ENCODE results near the gene KCNH4. TPM values are rescaled to one million over a fixed set of nuclear protein-coding genes. Genes with fewer than 3 reads are reported as not detected.

Gene KCNH4
- total and polyA plus RNA-seq, 2 experiments from 2014 or later: not detected

- no peak overlapping the region for H3K4me3 ChIP-seq
- H3K36me3 ChIP-seq: no peaks in the 10 kb centered on the region
- TF ChIP-seq CTCF (IDR thresholded peaks at IDR 0.05; ENCODE audit: low read depth, low read length): no peak
- peaks cover 9% of the 10 kb centered on the region for H3K4me1 ChIP-seq (ENCODE audit: low read depth)
- no peak for DNase-seq (ENCODE audit: low read depth in 1 of 2, low spot score in 1 of 2)
- H3K27ac ChIP-seq: no peak overlapping the region
- no peaks in the 10 kb centered on the region for H3K9me3 ChIP-seq (ENCODE audit: low read depth)
- H3K27me3 ChIP-seq: peaks cover 56% of the 10 kb centered on the region
These were observed 2.1 kb downstream of the KCNH4 start for GRCh38 chr17:42178817-42179216.

- no peak for DNase-seq (ENCODE audit: low read depth in 1 of 2, low spot score in 1 of 2)
- TF ChIP-seq CTCF (IDR thresholded peaks at IDR 0.05; ENCODE audit: low read depth, low read length): no peak
- Histone ChIP-seq H3K27ac (no peak overlapping the region), H3K4me1 (ENCODE audit: low read depth) (peaks cover 5% of the 10 kb centered on the region), H3K36me3 (no peaks in the 10 kb centered on the region), H3K9me3 (ENCODE audit: low read depth) (no peaks in the 10 kb centered on the region), H3K4me3 (no peak overlapping the region), H3K27me3 (peaks cover 44% of the 10 kb centered on the region)
These were observed 3.3 kb downstream of the KCNH4 start for GRCh38 chr17:42177684-42178083.

- H3K4me3 ChIP-seq: no peak overlapping the region
- no peak overlapping the region for H3K27ac ChIP-seq
- H3K4me1 ChIP-seq (ENCODE audit: low read depth): no peaks in the 10 kb centered on the region
- H3K27me3 ChIP-seq: peaks cover 12% of the 10 kb centered on the region
- no peak for DNase-seq (ENCODE audit: low read depth in 1 of 2, low spot score in 1 of 2)
- no peak for TF ChIP-seq CTCF (IDR thresholded peaks at IDR 0.05; ENCODE audit: low read depth, low read length)
- no peaks in the 10 kb centered on the region for H3K36me3 ChIP-seq
- H3K9me3 ChIP-seq (ENCODE audit: low read depth): no peaks in the 10 kb centered on the region
These were observed 6.7 kb downstream of the KCNH4 start for GRCh38 chr17:42174126-42174783.

GRCh38 chr17:42171831-42172230, 9.1 kb downstream of the KCNH4 start:
- no peak overlapping the region for H3K27ac ChIP-seq
- H3K9me3 ChIP-seq (ENCODE audit: low read depth): no peaks in the 10 kb centered on the region
- no peaks in the 10 kb centered on the region for H3K4me1 ChIP-seq (ENCODE audit: low read depth)
- H3K27me3 ChIP-seq: no peaks in the 10 kb centered on the region
- DNase-seq (ENCODE audit: low read depth in 1 of 2, low spot score in 1 of 2): no peak
- no peak overlapping the region for H3K4me3 ChIP-seq
- no peaks in the 10 kb centered on the region for H3K36me3 ChIP-seq
- no peak for TF ChIP-seq CTCF (IDR thresholded peaks at IDR 0.05; ENCODE audit: low read depth, low read length)

GRCh38 chr17:42169351-42169750, 11.6 kb downstream of the KCNH4 start:
- no peak for TF ChIP-seq CTCF (IDR thresholded peaks at IDR 0.05; ENCODE audit: low read depth, low read length)
- DNase-seq (ENCODE audit: low read depth in 1 of 2, low spot score in 1 of 2): no peak
- H3K27ac ChIP-seq: no peak overlapping the region
- H3K4me3 ChIP-seq: no peak overlapping the region
- no peaks in the 10 kb centered on the region for H3K27me3 ChIP-seq
- H3K4me1 ChIP-seq (ENCODE audit: low read depth): no peaks in the 10 kb centered on the region
- H3K9me3 ChIP-seq (ENCODE audit: low read depth): no peaks in the 10 kb centered on the region
- H3K36me3 ChIP-seq: no peaks in the 10 kb centered on the region
